H1 (cell line): Measurements from ENCODE around the gene APBA2. TPM values are rescaled to one million over a fixed set of nuclear protein-coding genes. Genes with fewer than 3 reads are reported as not detected.

Source experiments
- CTCF ChIA-PET: fragments of 300-600 bp; sonication (Branson Sonifier 250); formaldehyde crosslinking; loops from one replicate; lab custom pipeline; 2021; ENCODE audit not compliant: partially characterized antibody; lab: Charles Lee
- POLR2A ChIA-PET: fragments of 300-600 bp; sonication (Branson Sonifier 250); formaldehyde crosslinking; loops from one replicate; lab custom pipeline; 2021; ENCODE audit warnings: inconsistent platforms; ENCODE audit not compliant: partially characterized antibody; lab: Charles Lee
- DNase-seq, 2 experiments: peaks; one replicate each; pipeline versions ENCODE4 v3.0.0 to v3.0.0-alpha.2; 2010 to 2022; ENCODE audit warnings: low spot score in 2 of 2, low read depth in 1 of 2, mixed read lengths in 1 of 2
- FAIRE-seq: peaks from 2 replicates; lab custom pipeline; 2011; peaks lifted over from hg19 to GRCh38; lab: Jason Lieb, UNC
- H2AFZ ChIP-seq: 2 replicates; pipeline ENCODE4 v1.8.1; 2012; ENCODE audit warnings: low read length, inconsistent platforms
- H2AK5ac ChIP-seq: 2 replicates; pipeline ENCODE4 v1.6.1; 2013; ENCODE audit warnings: low read depth, low read length
- H2BK120ac ChIP-seq: replicated peaks from 2 replicates; pipeline ENCODE3; 2013; ENCODE audit warnings: low read depth, low read length, inconsistent platforms
- H2BK12ac ChIP-seq: 2 replicates; pipeline ENCODE4 v1.6.1; 2013; ENCODE audit warnings: low read depth, low read length
- H2BK15ac ChIP-seq: 2 replicates; pipeline ENCODE4 v1.6.1; 2013; ENCODE audit warnings: low read length
- H2BK20ac ChIP-seq: 2 replicates; pipeline ENCODE4 v1.6.1; 2013; ENCODE audit warnings: low read length
- H2BK5ac ChIP-seq: 2 replicates; pipeline ENCODE4 v1.6.1; 2013; ENCODE audit warnings: low read depth, low read length
- H3K14ac ChIP-seq: 2 replicates; pipeline ENCODE4 v1.6.1; 2013; ENCODE audit warnings: inconsistent platforms; ENCODE audit not compliant: insufficient read length
- H3K18ac ChIP-seq: 2 replicates; pipeline ENCODE4 v1.6.1; 2013; ENCODE audit warnings: low read length; ENCODE audit errors: extremely low read depth
- H3K23ac ChIP-seq: 2 replicates; pipeline ENCODE4 v1.6.1; 2013; ENCODE audit warnings: inconsistent platforms; ENCODE audit not compliant: insufficient read length
- H3K23me2 ChIP-seq: 2 replicates; pipeline ENCODE4 v1.6.1; 2013; ENCODE audit warnings: low read depth, low read length
- H3K27ac ChIP-seq: 2 replicates; pipeline ENCODE4 v1.6.1; 2011; ENCODE audit warnings: low read depth, low read length, inconsistent platforms
- H3K27me3 ChIP-seq, 4 experiments: replicated peaks in 1 of 4; 1 replicate in 1 of 4; 2 replicates in 3 of 4; pipeline versions ENCODE4 v1.6.1 to v1.8.1; 2011 to 2013; ENCODE audit warnings: low read length in 3 of 4, mild to moderate bottlenecking in 3 of 4, inconsistent platforms in 2 of 4, mixed read lengths in 2 of 4, moderate library complexity in 1 of 4; ENCODE audit not compliant: control insufficient read depth in 3 of 4, insufficient read depth in 3 of 4; ENCODE audit errors: extremely low read depth in 1 of 4
- H3K36me3 ChIP-seq, 4 experiments: 2 replicates each; pipeline versions ENCODE4 v1.6.1 to v1.8.1; 2011 to 2013; ENCODE audit warnings: mild to moderate bottlenecking in 4 of 4, low read length in 3 of 4, moderate library complexity in 2 of 4, control low read depth in 1 of 4, inconsistent platforms in 1 of 4; ENCODE audit not compliant: insufficient read depth in 4 of 4, control insufficient read depth in 2 of 4
- H3K4ac ChIP-seq: replicated peaks from 2 replicates; pipeline ENCODE3; 2013; ENCODE audit warnings: low read length, low read depth, mixed read lengths, inconsistent platforms; ENCODE audit not compliant: insufficient read length
- H3K4me1 ChIP-seq, 4 experiments: replicated peaks in 1 of 4; 1 replicate in 1 of 4; 2 replicates in 3 of 4; pipeline versions ENCODE4 v1.6.1 to v1.8.1; 2011 to 2013; ENCODE audit warnings: low read length in 3 of 4, inconsistent platforms in 2 of 4, mixed read lengths in 1 of 4; ENCODE audit not compliant: insufficient read depth in 4 of 4, control insufficient read depth in 3 of 4
- H3K4me2 ChIP-seq, 2 experiments: 2 replicates each; pipeline versions ENCODE4 v1.6.1 to v1.8.1; 2011 to 2013; ENCODE audit warnings: low read depth in 2 of 2, low read length in 2 of 2, control low read depth in 1 of 2, inconsistent platforms in 1 of 2, mild to moderate bottlenecking in 1 of 2; ENCODE audit not compliant: insufficient read depth in 1 of 2
- H3K4me3 ChIP-seq, 4 experiments: fragments of 200-600, 300-600 bp in 1 of 4; sonication (generic), shearing (Covaris generic), sonication (Bioruptor Twin) in 1 of 4; 2 replicates each; pipeline versions ENCODE4 v1.5.1 to v1.8.1; 2011 to 2016; ENCODE audit warnings: low read length in 4 of 4, low read depth in 3 of 4, control low read depth in 2 of 4, inconsistent platforms in 2 of 4, mild to moderate bottlenecking in 2 of 4, mixed read lengths in 1 of 4, moderate library complexity in 1 of 4; ENCODE audit not compliant: insufficient read depth in 2 of 4; ENCODE audit errors: extremely low read depth in 1 of 4
- H3K56ac ChIP-seq: replicated peaks from 2 replicates; pipeline ENCODE3; 2013; ENCODE audit warnings: low read depth, mild to moderate bottlenecking, mixed read lengths, low read length, inconsistent platforms; ENCODE audit not compliant: insufficient read length
- H3K79me1 ChIP-seq: 2 replicates; pipeline ENCODE4 v1.6.1; 2013; ENCODE audit warnings: low read depth, low read length, control low read depth
- H3K79me2 ChIP-seq, 2 experiments: 2 replicates each; pipeline versions ENCODE4 v1.6.1 to v1.8.1; 2012 to 2013; ENCODE audit warnings: low read length in 2 of 2, mild to moderate bottlenecking in 2 of 2, inconsistent platforms in 1 of 2; ENCODE audit not compliant: insufficient read depth in 2 of 2, control insufficient read depth in 1 of 2
- H3K9ac ChIP-seq, 4 experiments: replicated peaks in 1 of 4; 1 replicate in 1 of 4; 2 replicates in 3 of 4; pipeline versions ENCODE4 v1.6.1 to v1.8.1; 2011 to 2013; ENCODE audit warnings: low read depth in 3 of 4, low read length in 3 of 4, control low read depth in 2 of 4, mild to moderate bottlenecking in 2 of 4, moderate library complexity in 2 of 4, inconsistent platforms in 1 of 4; ENCODE audit errors: extremely low read depth in 1 of 4
- H3K9me3 ChIP-seq, 2 experiments: 2 replicates each; pipeline versions ENCODE4 v1.6.1 to v1.8.1; 2012 to 2013; ENCODE audit warnings: mild to moderate bottlenecking in 2 of 2, moderate library complexity in 2 of 2, control low read depth in 1 of 2, inconsistent platforms in 1 of 2, low read depth in 1 of 2, low read length in 1 of 2, mixed read lengths in 1 of 2; ENCODE audit not compliant: insufficient read depth in 2 of 2
- H4K20me1 ChIP-seq, 2 experiments: replicated peaks in 1 of 2; 2 replicates each; pipeline versions ENCODE3 to v1.8.1; 2011 to 2013; ENCODE audit warnings: inconsistent platforms in 2 of 2, low read length in 2 of 2, mild to moderate bottlenecking in 1 of 2; ENCODE audit not compliant: insufficient read depth in 2 of 2, control insufficient read depth in 1 of 2
- H4K5ac ChIP-seq: 2 replicates; pipeline ENCODE4 v1.6.1; 2013; ENCODE audit warnings: low read length, low read depth, mixed read lengths, inconsistent platforms; ENCODE audit not compliant: insufficient read length
- H4K8ac ChIP-seq: 2 replicates; pipeline ENCODE4 v1.8.0; 2013; ENCODE audit warnings: mild to moderate bottlenecking, moderate library complexity, low read length, inconsistent platforms; ENCODE audit not compliant: insufficient read depth; ENCODE audit errors: extremely low read depth
- H4K91ac ChIP-seq: replicated peaks from 2 replicates; pipeline ENCODE3; 2013; ENCODE audit warnings: low read length, mixed read lengths, inconsistent platforms; ENCODE audit not compliant: insufficient read length
- BCL11A ChIP-seq, 2 experiments: IDR thresholded peaks; one replicate each; pipeline ENCODE4 v1.6.1; 2011; ENCODE audit warnings: low read depth in 2 of 2, low read length in 2 of 2, mild to moderate bottlenecking in 2 of 2
- BRCA1 ChIP-seq: IDR thresholded peaks from 2 replicates; pipeline ENCODE4 v1.6.1; 2012; ENCODE audit warnings: low read depth, low read length, improper control_type of control experiment
- CHD1 ChIP-seq: IDR thresholded peaks from 2 replicates; pipeline ENCODE4 v1.6.1; 2012; ENCODE audit warnings: low read depth, low read length, improper control_type of control experiment
- CTBP2 ChIP-seq: IDR thresholded peaks from 2 replicates; pipeline ENCODE4 v1.7.0; 2011; ENCODE audit warnings: borderline replicate concordance, mild to moderate bottlenecking, moderate library complexity, mixed read lengths, low read length; ENCODE audit not compliant: insufficient read depth, insufficient read length
- HDAC2 ChIP-seq, 2 experiments: fragments of 300-600 bp in 1 of 2; sonication (generic) in 1 of 2; IDR thresholded peaks; 2 replicates each; pipeline ENCODE4 v1.6.1; 2011 to 2012; ENCODE audit warnings: low read depth in 2 of 2, low read length in 2 of 2, mild to moderate bottlenecking in 2 of 2, moderate library complexity in 2 of 2, borderline replicate concordance in 1 of 2, inconsistent platforms in 1 of 2
- RNF2 ChIP-seq: fragments of 200-900, 300-1000 bp; sonication (generic); IDR thresholded peaks from 2 replicates; pipeline ENCODE4 v1.7.1; 2016; ENCODE audit warnings: borderline replicate concordance, low read depth, mild to moderate bottlenecking, antibody characterized with exemption, low read length; ENCODE audit not compliant: poor library complexity, severe bottlenecking; ENCODE audit errors: missing control alignments
- SIN3A ChIP-seq, 2 experiments: IDR thresholded peaks in 1 of 2; conservative IDR thresholded peaks in 1 of 2; 2 replicates each; pipeline ENCODE4 v1.6.1; 2011 to 2012; ENCODE audit warnings: low read length in 2 of 2, improper control_type of control experiment in 1 of 2, low read depth in 1 of 2, mild to moderate bottlenecking in 1 of 2
- TAF7 ChIP-seq: optimal IDR thresholded peaks from 2 replicates; pipeline ENCODE3; 2011; ENCODE audit warnings: low read depth, mild to moderate bottlenecking, inconsistent platforms, low read length, moderate library complexity, borderline replicate concordance
- TEAD4 ChIP-seq: IDR thresholded peaks from 2 replicates; pipeline ENCODE4 v1.6.1; 2012; ENCODE audit warnings: low read depth, low read length, inconsistent platforms, mixed read lengths
- WGBS, 2 experiments: shearing (Covaris generic) in 1 of 2; methylation state at CpG; one replicate each; pipeline versions ENCODE4 v1.1.6 to v1.1.7; 2013 to 2015; ENCODE audit warnings: low lambda C conversion rate in 2 of 2, mixed read lengths in 2 of 2, inconsistent platforms in 1 of 2, low coverage in 1 of 2, missing lambda C conversion rate in 1 of 2; ENCODE audit not compliant: insufficient replicate concordance in 2 of 2, insufficient coverage in 1 of 2, insufficient read length in 1 of 2; ENCODE audit errors: extremely low coverage in 1 of 2, missing lambda C conversion rate in 1 of 2; 5-methylcytosine and 5-hydroxymethylcytosine counted together
- polyA plus RNA-seq, 7 experiments: library from polyadenylated mRNA; depleted of rRNA in 3 of 7; stranded (reverse) in 5 of 7; unstranded in 2 of 7; fragments of >200 nt in 5 of 7; fragments of 200-250 nt in 2 of 7; gene quantifications; 1 replicate in 5 of 7; 2 replicates in 1 of 7; 4 replicates in 1 of 7; pipeline versions ENCODE4 v1.2.1 to v1.2.3, GENCODE V29; 2011 to 2013; ENCODE audit warnings: missing spikeins in 2 of 7, mixed read lengths in 2 of 7
- total RNA-seq: library from RNA; stranded (reverse); fragmentation: NEBNext Ultra II Directional; extraction: Animal tissue kit (Norgen Biotek cat#: 25700); gene quantifications from 2 replicates; pipeline ENCODE4 v1.2.1, GENCODE V29; 2021
- TF ChIP-seq, protein P1 (sequence below): IDR thresholded peaks from 2 replicates; pipeline ENCODE4 v1.6.1; 2011; ENCODE audit warnings: low read depth, mild to moderate bottlenecking, low read length; ENCODE audit not compliant: insufficient read depth
- TF ChIP-seq, protein P2 (sequence below): IDR thresholded peaks from 2 replicates; pipeline ENCODE4 v1.6.1; 2011; ENCODE audit warnings: low read length, improper control_type of control experiment

APBA2 gene
- total and polyA plus RNA-seq, 2 of the 8 experiments (the other 6 are each of a cell fraction or from before 2014, with no cell fraction given) = 15.5 to 19.0 TPM

GRCh38 chr15:29091666-29092065, 205.9 kb downstream of the APBA2 start:
- POLR2A ChIA-PET = no interaction called here
- no peak for FAIRE-seq
- TF ChIP-seq CTBP2 = no peak
- TF ChIP-seq BRCA1 = no peak
- TF ChIP-seq, protein P1, sequence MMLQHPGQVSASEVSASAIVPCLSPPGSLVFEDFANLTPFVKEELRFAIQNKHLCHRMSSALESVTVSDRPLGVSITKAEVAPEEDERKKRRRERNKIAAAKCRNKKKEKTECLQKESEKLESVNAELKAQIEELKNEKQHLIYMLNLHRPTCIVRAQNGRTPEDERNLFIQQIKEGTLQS = no peak
- no peak for TF ChIP-seq TAF7
- no peak for TF ChIP-seq RNF2
- TF ChIP-seq, protein P2, sequence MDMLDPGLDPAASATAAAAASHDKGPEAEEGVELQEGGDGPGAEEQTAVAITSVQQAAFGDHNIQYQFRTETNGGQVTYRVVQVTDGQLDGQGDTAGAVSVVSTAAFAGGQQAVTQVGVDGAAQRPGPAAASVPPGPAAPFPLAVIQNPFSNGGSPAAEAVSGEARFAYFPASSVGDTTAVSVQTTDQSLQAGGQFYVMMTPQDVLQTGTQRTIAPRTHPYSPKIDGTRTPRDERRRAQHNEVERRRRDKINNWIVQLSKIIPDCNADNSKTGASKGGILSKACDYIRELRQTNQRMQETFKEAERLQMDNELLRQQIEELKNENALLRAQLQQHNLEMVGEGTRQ = no peak
- no peak for TF ChIP-seq TEAD4
- no peak for TF ChIP-seq SIN3A (conservative IDR thresholded peaks at IDR 0.05 in 1 of 2, IDR thresholded peaks at IDR 0.05 in 1 of 2; ENCODE audit: low read depth in 1 of 2, low read length in 2 of 2)
- TF ChIP-seq CHD1 = no peak
- no peak for TF ChIP-seq BCL11A (IDR thresholded peaks at IDR 0.05; ENCODE audit: low read depth in 2 of 2, low read length in 2 of 2)
- no peak for TF ChIP-seq HDAC2 (IDR thresholded peaks at IDR 0.05; ENCODE audit: borderline replicate concordance in 1 of 2, low read depth in 2 of 2, low read length in 2 of 2)

More at GRCh38 chr15:29091666-29092065, 205.9 kb downstream of the APBA2 start:
- Histone ChIP-seq H4K91ac (no peak overlapping the region), H3K27ac (no peak overlapping the region), H3K23me2 (no peaks in the 10 kb centered on the region), H3K9me3 (no peaks in the 10 kb centered on the region), H2BK15ac (no peak overlapping the region), H3K4me1 (peaks cover 0 to 3% (median 2%) of the 10 kb centered on the region in 4 experiments; a peak in 2 of 7 replicates), H3K4me3 (no peak overlapping the region), H2BK5ac (no peak overlapping the region), H3K79me2 (no peaks in the 10 kb centered on the region), H2BK120ac (no peak overlapping the region), H2BK12ac (no peak overlapping the region), H3K27me3 (no peaks in the 10 kb centered on the region), H4K5ac (no peak overlapping the region), H4K20me1 (no peaks in the 10 kb centered on the region), H2BK20ac (no peak overlapping the region), H2AK5ac (no peak overlapping the region), H4K8ac (no peak overlapping the region), H3K9ac (no peak overlapping the region), H2AFZ (no peak overlapping the region), H3K14ac (no peak overlapping the region), H3K56ac (no peak overlapping the region), H3K4me2 (no peak overlapping the region), H3K23ac (no peak overlapping the region), H3K4ac (no peak overlapping the region), H3K79me1 (no peaks in the 10 kb centered on the region), H3K36me3 (no peaks in the 10 kb centered on the region), H3K18ac (no peak overlapping the region)
- CTCF ChIA-PET = interaction anchor here (0.7 to 8.8 kb wide), 18 partner anchors 8 to 486 kb away, joined by 3 to 90 read pairs (median 21); no protein-coding TSS in a partner anchor
- 79% methylated on average over 8 of the region's 8 CpGs; no CpG with 5 or more reads in 1 of the 2 experiments for WGBS, 2 experiments
- DNase-seq = no peak
